Smooth muscle cell (in vitro differentiated cells): ENCODE data around the gene NUCB2. TPM values are rescaled to one million over a fixed set of nuclear protein-coding genes. Genes with fewer than 3 reads are reported as not detected.
"Not testable (repeated sequence)": the region's sequence is repeated elsewhere in the genome, so short reads cannot be mapped to it uniquely, and the experiment has no call there.

Experiments used
- DNase-seq: peaks from one replicate; lab custom pipeline; 2025; ENCODE audit not compliant: unreplicated experiment; lab: John Stamatoyannopoulos, UW
- H2AFZ ChIP-seq: fragments of 200-600 bp; sonication (generic); 2 replicates; pipeline ENCODE4 v1.6.0; 2016; ENCODE audit warnings: antibody characterized with exemption, low read depth, mild to moderate bottlenecking
- H3F3A ChIP-seq: fragments of 200-600 bp; sonication (generic); 2 replicates; pipeline ENCODE4 v1.6.0; 2017; ENCODE audit warnings: antibody characterized with exemption, low read depth
- H3K27ac ChIP-seq: fragments of 200-600 bp; sonication (generic); 2 replicates; pipeline ENCODE4 v1.5.1; 2016; ENCODE audit warnings: low read depth, mild to moderate bottlenecking
- H3K27me3 ChIP-seq: fragments of 200-600 bp; sonication (generic); 2 replicates; pipeline ENCODE4 v1.6.1; 2016; ENCODE audit warnings: low read depth, mild to moderate bottlenecking
- H3K36me3 ChIP-seq: fragments of 200-600 bp; sonication (generic); 2 replicates; pipeline ENCODE4 v1.5.1; 2016; ENCODE audit warnings: low read depth
- H3K4me1 ChIP-seq: fragments of 200-600 bp; sonication (generic); 2 replicates; pipeline ENCODE4 v1.5.1; 2016; ENCODE audit warnings: low read depth
- H3K4me2 ChIP-seq: fragments of 200-600 bp; sonication (generic); 2 replicates; pipeline ENCODE4 v1.6.0; 2016; ENCODE audit warnings: mild to moderate bottlenecking
- H3K4me3 ChIP-seq: fragments of 200-600 bp; sonication (generic); 2 replicates; pipeline ENCODE4 v1.5.1; 2016; ENCODE audit warnings: mild to moderate bottlenecking
- H3K79me2 ChIP-seq: fragments of 200-600 bp; sonication (generic); 2 replicates; pipeline ENCODE4 v1.6.0; 2016; ENCODE audit warnings: low read depth, mild to moderate bottlenecking
- H3K9ac ChIP-seq: fragments of 200-600 bp; sonication (generic); 2 replicates; pipeline ENCODE4 v1.6.0; 2016; ENCODE audit warnings: low read depth
- H3K9me3 ChIP-seq: fragments of 200-600 bp; sonication (generic); replicated peaks from 2 replicates; pipeline ENCODE4 v1.5.1; 2016; ENCODE audit warnings: low read depth
- H4K20me1 ChIP-seq: fragments of 200-600 bp; sonication (generic); 2 replicates; pipeline ENCODE4 v1.6.0; 2016; ENCODE audit warnings: low read depth
- WGBS: methylation state at CpG from one replicate; pipeline ENCODE4 v1.1.7; 2016; ENCODE audit warnings: low lambda C conversion rate; 5-methylcytosine and 5-hydroxymethylcytosine counted together
- polyA plus RNA-seq: library from polyadenylated mRNA; unstranded; fragments of >200 nt; fragmentation: Nextera tagmentation; extraction: Ambion mirVana; gene quantifications from 2 replicates; pipeline ENCODE4 v1.2.1, GENCODE V29; 2016
- total RNA-seq: library from RNA; depleted of rRNA; stranded (reverse); fragments of >200 nt; gene quantifications from 2 replicates; pipeline ENCODE4 v1.2.3, GENCODE V29; 2014
- TF ChIP-seq, protein P1 (sequence below): fragments of 200-600 bp; sonication (generic); IDR thresholded peaks from 2 replicates; pipeline ENCODE4 v1.5.1; 2017; ENCODE audit warnings: borderline replicate concordance, mild to moderate bottlenecking, antibody characterized with exemption; ENCODE audit not compliant: insufficient read depth, poor library complexity, severe bottlenecking

Gene NUCB2
- total and polyA plus RNA-seq, 2 experiments from 2014 or later = 91.2 to 177 TPM

DNA sequence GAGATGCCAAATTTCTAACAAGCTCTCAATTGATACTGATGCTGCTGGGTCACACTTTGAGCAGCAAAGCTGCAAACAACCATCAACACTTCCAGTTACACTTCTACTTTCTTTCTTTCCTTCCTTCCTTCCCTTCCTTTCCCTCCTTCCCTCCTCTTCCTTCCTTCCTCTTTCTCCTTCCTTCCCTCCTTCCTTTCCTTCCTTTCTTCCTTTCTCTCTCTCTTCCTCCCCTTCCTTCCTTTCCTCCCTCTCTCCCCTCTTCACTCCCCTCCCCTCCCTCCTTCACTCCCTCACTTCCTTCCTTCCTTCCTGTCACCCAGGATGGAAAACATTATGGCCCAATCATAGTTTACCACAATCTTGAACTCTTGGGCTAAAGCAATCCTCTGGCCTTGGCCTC, 35.8 kb upstream of the NUCB2 start:
- Histone ChIP-seq H3F3A (no peaks in the 10 kb centered on the region), H3K36me3 (no peaks in the 10 kb centered on the region), H3K27ac (no peak overlapping the region), H4K20me1 (no peaks in the 10 kb centered on the region), H3K9ac (no peak overlapping the region), H3K4me2 (no peak overlapping the region), H3K27me3 (no peaks in the 10 kb centered on the region), H3K9me3 (no peaks in the 10 kb centered on the region), H3K4me3 (no peak overlapping the region), H3K4me1 (no peaks in the 10 kb centered on the region), H3K79me2 (no peaks in the 10 kb centered on the region), H2AFZ (no peak overlapping the region)
- DNase-seq = no peak
- TF ChIP-seq, protein P1, sequence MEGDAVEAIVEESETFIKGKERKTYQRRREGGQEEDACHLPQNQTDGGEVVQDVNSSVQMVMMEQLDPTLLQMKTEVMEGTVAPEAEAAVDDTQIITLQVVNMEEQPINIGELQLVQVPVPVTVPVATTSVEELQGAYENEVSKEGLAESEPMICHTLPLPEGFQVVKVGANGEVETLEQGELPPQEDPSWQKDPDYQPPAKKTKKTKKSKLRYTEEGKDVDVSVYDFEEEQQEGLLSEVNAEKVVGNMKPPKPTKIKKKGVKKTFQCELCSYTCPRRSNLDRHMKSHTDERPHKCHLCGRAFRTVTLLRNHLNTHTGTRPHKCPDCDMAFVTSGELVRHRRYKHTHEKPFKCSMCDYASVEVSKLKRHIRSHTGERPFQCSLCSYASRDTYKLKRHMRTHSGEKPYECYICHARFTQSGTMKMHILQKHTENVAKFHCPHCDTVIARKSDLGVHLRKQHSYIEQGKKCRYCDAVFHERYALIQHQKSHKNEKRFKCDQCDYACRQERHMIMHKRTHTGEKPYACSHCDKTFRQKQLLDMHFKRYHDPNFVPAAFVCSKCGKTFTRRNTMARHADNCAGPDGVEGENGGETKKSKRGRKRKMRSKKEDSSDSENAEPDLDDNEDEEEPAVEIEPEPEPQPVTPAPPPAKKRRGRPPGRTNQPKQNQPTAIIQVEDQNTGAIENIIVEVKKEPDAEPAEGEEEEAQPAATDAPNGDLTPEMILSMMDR = no peak

DNA sequence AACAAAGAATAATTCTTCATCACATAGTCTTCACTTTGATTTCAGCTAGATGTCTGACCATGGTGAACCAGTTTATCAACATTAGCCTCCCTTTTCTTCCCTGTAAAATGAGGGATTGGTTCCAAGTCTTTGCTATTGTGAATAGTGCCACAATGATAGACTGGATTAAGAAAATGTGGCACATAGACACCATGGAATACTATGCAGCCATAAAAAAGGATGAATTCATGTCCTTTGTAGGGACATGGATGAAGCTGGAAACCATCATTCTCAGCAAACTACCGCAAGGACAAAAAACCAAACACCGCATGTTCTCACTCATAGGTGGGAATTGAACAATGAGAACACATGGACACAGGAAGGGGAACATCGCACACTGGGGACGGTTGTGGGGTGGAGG, 33.6 kb upstream of the NUCB2 start:
- WGBS = 98% methylated on average over 4 of the region's 4 CpGs
- not testable (repeated sequence) for H3K9me3 ChIP-seq, H3K27ac ChIP-seq

DNA sequence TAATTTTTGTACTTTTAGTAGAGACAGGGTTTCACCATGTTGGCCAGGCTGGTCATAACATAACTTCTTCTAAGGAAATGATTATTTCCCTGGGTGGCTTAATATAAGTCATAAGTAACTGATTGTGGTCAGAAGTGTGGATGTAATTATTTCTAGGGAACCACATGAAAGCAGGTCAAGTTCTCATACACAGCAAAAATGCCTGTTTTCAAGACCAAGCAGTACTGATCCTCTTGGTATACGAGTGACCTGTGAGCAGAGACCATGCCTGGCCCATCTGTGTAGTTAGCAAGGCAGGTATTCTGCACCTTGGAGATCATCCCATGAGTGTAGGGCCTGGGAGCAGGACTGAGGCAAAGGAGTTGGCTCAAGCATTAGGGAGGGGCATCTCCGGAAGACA, 32.5 kb upstream of the NUCB2 start:
- no peak for DNase-seq
- Histone ChIP-seq H3K27ac (no peak overlapping the region), H3K9ac (no peak overlapping the region), H3K4me3 (no peak overlapping the region), H3K79me2 (no peaks in the 10 kb centered on the region), H3K27me3 (no peaks in the 10 kb centered on the region), H3F3A (no peaks in the 10 kb centered on the region), H3K4me1 (no peaks in the 10 kb centered on the region), H4K20me1 (no peaks in the 10 kb centered on the region), H2AFZ (no peak overlapping the region), H3K9me3 (no peaks in the 10 kb centered on the region), H3K36me3 (no peaks in the 10 kb centered on the region), H3K4me2 (no peak overlapping the region)
- 75% methylated on average over 2 of the region's 2 CpGs for WGBS
- TF ChIP-seq, protein P1 = no peak

More for the DNA sequence above, 33.6 kb upstream of the NUCB2 start:
- H3K4me3 ChIP-seq, H3K79me2 ChIP-seq, H3K36me3 ChIP-seq, H2AFZ ChIP-seq, DNase-seq, H3K4me2 ChIP-seq, H3K27me3 ChIP-seq, H3K9ac ChIP-seq, H4K20me1 ChIP-seq, H3K4me1 ChIP-seq, H3F3A ChIP-seq: not testable (repeated sequence)

DNA sequence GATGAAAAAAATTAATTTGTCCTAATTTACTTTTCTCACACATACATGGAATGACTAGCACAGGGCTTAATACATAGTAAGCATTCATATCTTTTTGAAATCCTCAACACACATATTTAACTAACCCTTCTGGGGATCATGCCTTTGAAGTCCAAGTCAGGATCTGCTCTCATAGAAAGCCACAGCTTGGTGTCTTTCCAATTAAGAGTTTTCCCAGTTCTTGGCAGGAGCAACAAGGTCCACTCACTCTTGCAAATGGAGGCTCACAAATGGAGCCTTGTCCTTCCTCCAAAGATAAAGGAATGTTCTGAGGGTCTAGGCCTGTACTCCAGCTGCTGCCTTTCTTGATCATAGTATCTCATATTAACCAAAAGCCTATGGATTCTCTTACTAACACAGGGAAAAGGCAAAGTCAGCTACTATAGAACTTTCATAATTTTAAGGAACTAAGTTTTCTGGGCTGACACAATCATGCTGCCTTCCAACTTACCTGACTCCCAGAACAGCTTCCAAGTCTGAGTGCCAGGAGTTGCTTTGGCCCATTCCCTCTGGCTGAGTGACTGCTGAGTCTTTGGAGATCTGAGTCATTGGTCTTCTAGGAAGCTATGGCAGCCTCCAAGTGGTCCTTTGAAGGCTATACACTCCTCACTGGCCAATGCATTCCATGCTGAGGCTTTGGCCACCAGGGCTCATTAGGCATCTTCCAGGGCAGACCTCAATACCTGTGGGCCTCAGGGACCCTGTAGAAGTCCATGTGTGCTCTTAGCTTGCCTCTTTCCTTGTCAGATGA, 25.8 kb upstream of the NUCB2 start:
- H3K4me3 ChIP-seq = no peak overlapping the region
- H3K36me3 ChIP-seq = no peaks in the 10 kb centered on the region
- H3K27ac ChIP-seq = no peak overlapping the region
- H3K27me3 ChIP-seq = no peaks in the 10 kb centered on the region
- no peaks in the 10 kb centered on the region for H4K20me1 ChIP-seq
- TF ChIP-seq, protein P1 = no peak
- H2AFZ ChIP-seq = no peak overlapping the region
- no peaks in the 10 kb centered on the region for H3F3A ChIP-seq
- H3K4me2 ChIP-seq = no peak overlapping the region
- H3K4me1 ChIP-seq = no peaks in the 10 kb centered on the region
- no peak overlapping the region for H3K9ac ChIP-seq
- no peaks in the 10 kb centered on the region for H3K79me2 ChIP-seq
- no peak for DNase-seq
- H3K9me3 ChIP-seq = no peaks in the 10 kb centered on the region
